ENCODE measurements around the gene AGAP3.

The AGAP3 gene

GRCh38 chr7:151110236-151110940 lies 24.1 kb downstream of the AGAP3 start:
- DNase-seq = no peak

GRCh38 chr7:151110941-151111645 lies 24.8 kb downstream of the AGAP3 start:
- peak; percentile 88 for DNase-seq

DNA sequence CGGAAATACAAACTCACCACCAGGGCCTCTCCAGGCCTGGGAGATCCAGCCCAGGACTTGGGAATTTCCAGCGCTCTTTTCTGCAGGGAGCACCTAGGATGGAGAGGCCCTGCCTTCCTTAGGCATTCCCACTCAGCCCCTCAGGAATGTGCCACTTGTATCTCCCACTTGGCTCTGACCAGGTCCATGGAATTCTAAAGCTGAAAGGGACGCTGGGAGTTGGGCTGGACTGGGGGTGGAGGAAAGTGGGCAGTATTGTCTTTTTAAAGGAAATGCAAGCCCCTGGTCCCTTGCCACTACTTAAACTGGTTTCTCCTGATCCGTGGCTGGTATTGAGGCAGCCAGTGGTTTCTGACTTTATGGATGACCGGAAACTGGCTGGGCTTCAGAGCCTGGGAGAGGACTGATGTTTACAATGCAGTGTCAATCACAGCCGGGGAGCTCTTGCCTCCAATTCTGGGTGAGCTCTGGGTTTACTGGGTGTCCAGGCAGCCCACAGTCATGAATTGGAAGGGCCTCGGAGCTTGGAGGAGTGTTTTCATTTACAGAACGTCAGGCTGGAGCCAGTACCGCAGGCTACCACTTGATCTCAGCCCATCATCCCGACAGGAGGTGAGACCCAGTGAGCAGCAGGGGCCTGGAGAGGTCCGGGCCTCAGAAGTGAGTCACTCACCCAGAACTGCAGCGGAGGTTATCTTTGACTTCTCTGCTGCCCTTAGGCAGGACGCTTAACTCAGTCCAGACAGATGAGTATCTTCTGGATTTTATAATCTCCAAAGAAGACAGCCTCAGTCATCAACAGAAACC lies 27.3 kb downstream of the AGAP3 start:
- no peak for DNase-seq

GRCh38 chr7:151114151-151115090 lies 28.1 kb downstream of the AGAP3 start:
- no peak for DNase-seq

- peak; percentile 71 for DNase-seq
Observed at GRCh38 chr7:151115121-151115835, 29.0 kb downstream of the AGAP3 start.

GRCh38 chr7:151115836-151116418 lies 29.7 kb downstream of the AGAP3 start:
- DNase-seq = no peak

DNA sequence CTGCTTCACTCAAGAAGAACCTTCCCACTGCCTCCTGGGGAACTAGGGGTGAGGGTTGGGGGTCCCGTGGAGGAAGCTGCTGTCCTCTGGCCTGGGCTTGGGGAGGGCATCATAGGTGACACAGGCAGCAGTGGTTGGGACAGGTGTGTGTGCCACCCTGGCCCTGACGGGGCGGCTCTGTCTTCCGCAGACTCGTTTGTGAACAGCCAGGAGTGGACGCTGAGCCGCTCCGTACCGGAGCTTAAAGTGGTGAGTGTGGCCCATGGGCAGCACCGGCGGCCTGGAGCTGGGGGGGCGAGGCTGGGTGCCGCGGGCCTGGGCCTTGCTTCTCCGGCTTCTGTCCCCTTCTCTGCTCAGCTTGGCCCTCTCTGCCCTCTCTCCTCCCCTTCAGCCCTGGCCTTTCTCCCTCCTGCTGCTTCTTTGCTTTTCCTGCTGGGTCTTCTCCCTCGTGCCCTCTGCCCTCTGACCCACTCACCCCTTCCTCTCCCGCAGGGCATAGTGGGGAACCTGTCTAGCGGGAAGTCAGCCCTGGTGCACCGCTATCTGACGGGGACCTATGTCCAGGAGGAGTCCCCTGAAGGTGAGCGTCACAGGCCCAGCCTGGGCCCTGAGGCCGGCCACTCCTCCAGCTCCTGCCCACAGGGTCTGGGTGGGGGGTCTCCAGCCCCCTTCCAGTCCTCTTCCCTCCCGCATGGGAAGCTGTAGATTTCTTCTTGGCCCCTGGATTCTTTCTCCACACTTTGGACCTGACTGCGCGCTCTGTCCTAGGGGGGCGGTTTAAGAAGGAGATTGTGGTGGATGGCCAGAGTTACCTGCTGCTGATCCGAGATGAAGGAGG lies 30.5 kb downstream of the AGAP3 start:
- DNase-seq = no peak

DNA sequence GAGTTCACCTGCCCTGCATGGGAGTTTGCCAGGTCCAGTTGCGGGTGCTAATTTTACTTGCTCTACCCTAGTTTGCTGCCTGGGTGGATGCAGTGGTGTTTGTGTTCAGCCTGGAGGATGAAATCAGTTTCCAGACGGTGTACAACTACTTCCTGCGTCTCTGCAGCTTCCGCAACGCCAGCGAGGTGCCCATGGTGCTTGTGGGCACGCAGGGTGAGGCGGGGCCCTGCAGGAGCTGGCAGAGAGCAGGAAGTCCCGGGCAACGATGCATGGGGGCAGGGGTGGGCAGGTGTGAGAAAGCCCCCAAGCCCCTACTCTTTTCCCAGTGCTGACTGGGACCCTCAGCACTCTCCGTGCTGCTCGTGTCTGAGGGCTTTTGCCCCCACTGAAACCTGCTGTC lies 31.3 kb downstream of the AGAP3 start:
- DNase-seq = no peak

- DNase-seq = no peak
Observed at GRCh38 chr7:151118108-151119054, 32.1 kb downstream of the AGAP3 start.

DNA sequence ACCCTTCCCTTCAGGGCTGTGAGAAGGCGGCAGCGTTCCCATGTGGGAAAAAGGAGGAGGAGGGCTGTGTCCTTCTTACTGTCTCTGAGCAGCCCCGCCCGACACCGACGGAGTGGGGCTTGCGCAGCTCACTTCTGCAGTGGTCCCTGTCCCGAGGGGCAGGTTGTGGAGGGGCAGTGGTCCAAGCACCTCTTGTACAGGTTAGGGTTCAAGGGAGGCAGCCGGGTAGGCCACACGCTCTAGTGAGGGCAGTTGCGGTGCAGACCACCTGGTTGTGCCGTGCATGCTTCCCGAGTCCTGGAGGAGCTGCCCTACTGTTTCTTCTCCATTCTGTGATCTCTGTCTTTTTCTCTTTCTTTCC lies 32.8 kb downstream of the AGAP3 start:
- DNase-seq = no peak

- no peak for DNase-seq
Observed at GRCh38 chr7:151119902-151120301, 33.6 kb downstream of the AGAP3 start.

GRCh38 chr7:151120896-151121295 lies 34.6 kb downstream of the AGAP3 start:
- DNase-seq = no peak

DNA sequence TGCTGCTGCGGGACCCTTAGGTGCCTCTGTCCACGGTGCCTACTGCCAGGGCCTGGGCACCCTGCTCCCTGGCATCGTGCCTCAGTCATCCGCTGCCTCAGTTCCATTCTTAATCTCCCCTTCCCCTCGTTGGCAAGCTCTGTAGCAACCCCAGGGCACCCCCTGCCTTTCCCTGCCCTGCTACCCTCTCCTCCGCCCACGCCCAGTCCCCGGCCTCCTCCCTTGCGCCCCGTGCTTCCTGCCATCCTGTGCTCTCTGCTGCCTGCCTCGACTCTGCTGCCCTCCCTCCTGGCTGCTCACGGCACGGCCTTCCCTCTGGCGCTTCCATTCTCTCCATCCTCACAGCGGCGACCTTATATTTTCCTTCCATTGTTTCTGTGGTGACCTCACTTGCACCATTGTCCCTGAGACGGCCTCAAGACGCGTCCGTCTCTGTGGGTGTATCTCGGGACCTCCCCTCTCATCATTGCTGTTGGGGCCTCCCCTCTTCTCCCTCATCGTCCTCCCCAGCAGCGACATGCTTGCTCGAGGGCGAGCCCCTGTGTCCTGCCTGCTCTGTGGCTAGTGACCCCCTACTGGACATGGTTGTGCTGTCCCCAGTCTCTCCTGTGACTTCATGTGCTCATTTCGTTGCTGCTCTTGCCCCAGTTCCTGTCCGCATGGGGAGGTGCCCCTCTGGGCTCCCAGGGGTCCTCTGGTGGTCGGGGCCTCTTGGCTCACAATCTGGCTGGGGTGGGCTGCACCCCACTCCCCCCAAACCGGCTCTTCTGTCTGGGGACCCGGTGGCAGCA lies 35.3 kb downstream of the AGAP3 start:
- no peak for DNase-seq

GRCh38 chr7:151122276-151122675 lies 36.0 kb downstream of the AGAP3 start:
- DNase-seq = no peak

DNA sequence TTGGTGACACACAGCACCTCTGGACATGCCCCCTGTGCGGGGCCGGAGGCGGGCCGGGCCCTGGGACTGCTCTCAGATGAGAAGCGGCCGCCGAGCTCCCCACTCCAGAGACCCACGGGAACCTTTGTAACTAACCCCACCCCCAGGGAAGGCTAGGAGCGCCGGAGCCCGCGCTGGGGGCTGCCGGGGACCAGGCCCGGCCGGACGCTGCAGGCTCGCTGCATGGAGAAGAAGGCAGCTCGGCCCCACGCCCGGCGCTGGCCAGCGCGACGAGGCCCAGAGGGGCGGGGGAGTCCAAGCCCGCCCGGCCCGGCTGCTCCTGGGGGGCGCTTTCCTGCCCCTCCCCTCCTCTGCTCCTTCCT lies 36.5 kb downstream of the AGAP3 start:
- DNase-seq = no peak

GRCh38 chr7:151123158-151123821 lies 37.0 kb downstream of the AGAP3 start:
- DNase-seq = no peak

- peak; percentile 93 for DNase-seq
Observed at GRCh38 chr7:151123822-151124464, 37.7 kb downstream of the AGAP3 start.

GRCh38 chr7:151124481-151124880 lies 38.2 kb downstream of the AGAP3 start:
- no peak for DNase-seq

Data from activated CD8-positive, alpha-beta memory T cell treated with anti-CD3 and anti-CD28 coated beads for 24 hours (primary cell).